B cell (primary cell): ENCODE results near the gene PTPRM.

ENCODE experiments used
- CTCF ChIP-seq: fragments of 200-600 bp; IDR thresholded peaks from one replicate; pipeline ENCODE4 v1.8.0; 2022; ENCODE audit warnings: antibody characterized with exemption, mild to moderate bottlenecking
- EZH2 ChIP-seq: IDR thresholded peaks from 2 replicates; pipeline ENCODE4 v1.6.1; 2012; ENCODE audit warnings: borderline replicate concordance, low read depth, mild to moderate bottlenecking, moderate library complexity, low read length; ENCODE audit not compliant: insufficient read depth, poor library complexity, severe bottlenecking

GRCh38 chr18:7955175-7955574 is 388.1 kb downstream of the PTPRM start:
- TF ChIP-seq CTCF: no peak
- no peak for TF ChIP-seq EZH2
